Measurements from ENCODE around the gene NANOS2. TPM values are rescaled to one million over a fixed set of nuclear protein-coding genes. Genes with fewer than 3 reads are reported as not detected.
A peak's percentile ranks its signal among the peaks of the same experiment; 100 is the strongest.

NANOS2 gene
- total and polyA plus RNA-seq, 2 of the 13 experiments (the other 11 are each of a cell fraction or from before 2014, with no cell fraction given): not detected

DNA sequence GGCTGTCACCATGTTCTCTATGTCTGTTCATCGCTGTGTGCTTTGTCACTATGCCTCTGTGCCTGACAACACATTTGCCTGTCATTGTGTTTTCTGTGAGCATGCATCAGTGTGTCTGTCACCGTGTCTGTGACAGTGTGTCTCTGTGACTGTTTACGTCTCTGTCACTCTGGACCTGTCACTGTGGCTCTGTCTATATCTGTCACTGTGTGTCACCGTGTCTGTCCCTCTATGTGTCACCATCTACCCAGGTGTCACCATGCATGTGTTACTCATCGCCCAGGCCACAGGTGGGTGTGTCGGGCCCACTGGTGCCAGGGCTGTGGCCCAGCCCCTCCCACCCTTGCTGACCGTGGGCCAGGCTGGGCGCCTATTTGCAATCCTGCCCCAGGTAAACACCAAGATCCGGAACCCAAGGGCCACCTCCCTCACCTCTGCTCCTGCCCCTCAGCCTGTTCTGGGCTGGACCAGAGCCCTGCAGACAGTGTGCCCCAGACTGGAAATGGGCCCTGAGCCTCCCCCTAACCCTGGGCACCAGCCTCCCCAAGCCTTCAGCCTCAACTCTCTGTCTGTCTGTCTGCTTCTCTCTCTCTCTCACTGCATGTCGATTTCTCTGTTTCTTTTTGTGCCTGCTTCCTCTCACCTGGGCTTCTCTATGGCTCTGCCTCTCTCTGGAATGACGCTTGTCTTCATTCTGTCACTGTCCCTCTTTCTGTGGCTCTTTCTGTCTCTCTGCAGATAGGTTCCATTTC lies 36.4 kb downstream of the NANOS2 start (continued):
- TF ChIP-seq, protein P1, sequence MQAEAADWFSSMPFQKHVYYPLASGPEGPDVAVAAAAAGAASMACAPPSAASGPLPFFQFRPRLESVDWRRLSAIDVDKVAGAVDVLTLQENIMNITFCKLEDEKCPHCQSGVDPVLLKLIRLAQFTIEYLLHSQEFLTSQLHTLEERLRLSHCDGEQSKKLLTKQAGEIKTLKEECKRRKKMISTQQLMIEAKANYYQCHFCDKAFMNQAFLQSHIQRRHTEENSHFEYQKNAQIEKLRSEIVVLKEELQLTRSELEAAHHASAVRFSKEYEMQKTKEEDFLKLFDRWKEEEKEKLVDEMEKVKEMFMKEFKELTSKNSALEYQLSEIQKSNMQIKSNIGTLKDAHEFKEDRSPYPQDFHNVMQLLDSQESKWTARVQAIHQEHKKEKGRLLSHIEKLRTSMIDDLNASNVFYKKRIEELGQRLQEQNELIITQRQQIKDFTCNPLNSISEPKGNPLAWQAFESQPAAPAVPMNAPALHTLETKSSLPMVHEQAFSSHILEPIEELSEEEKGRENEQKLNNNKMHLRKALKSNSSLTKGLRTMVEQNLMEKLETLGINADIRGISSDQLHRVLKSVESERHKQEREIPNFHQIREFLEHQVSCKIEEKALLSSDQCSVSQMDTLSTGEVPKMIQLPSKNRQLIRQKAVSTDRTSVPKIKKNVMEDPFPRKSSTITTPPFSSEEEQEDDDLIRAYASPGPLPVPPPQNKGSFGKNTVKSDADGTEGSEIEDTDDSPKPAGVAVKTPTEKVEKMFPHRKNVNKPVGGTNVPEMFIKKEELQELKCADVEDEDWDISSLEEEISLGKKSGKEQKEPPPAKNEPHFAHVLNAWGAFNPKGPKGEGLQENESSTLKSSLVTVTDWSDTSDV (CRISPR knock-in tag; IDR thresholded peaks at IDR 0.05): 0 out of 2 replicates have a peak, but pooled peaks have one; percentile 55
- TF ChIP-seq PITX1 (CRISPR knock-in tag; IDR thresholded peaks at IDR 0.05) (no peak), FOXK1 (CRISPR knock-in tag; IDR thresholded peaks at IDR 0.05; ENCODE audit: borderline replicate concordance, low read depth) (peak; percentile 61; the same call in 1 of the 2 replicates), TBP (CRISPR knock-in tag; IDR thresholded peaks at IDR 0.05) (no peak), SIN3A (IDR thresholded peaks at IDR 0.05; ENCODE audit: borderline replicate concordance, low read depth, low read length) (peak; percentile 88; the same call in 1 of the 2 replicates), HMG20A (CRISPR knock-in tag; IDR thresholded peaks at IDR 0.05; ENCODE audit: borderline replicate concordance) (peak; percentile 46; the same call in 1 of the 2 replicates), MXD4 (CRISPR knock-in tag; IDR thresholded peaks at IDR 0.05) (0 out of 2 replicates have a peak, but pooled peaks have one; percentile 27), ZNF510 (CRISPR knock-in tag; IDR thresholded peaks at IDR 0.05; ENCODE audit: low read depth) (no peak), SMYD3 (CRISPR knock-in tag; IDR thresholded peaks at IDR 0.05) (no peak), KDM1A (CRISPR knock-in tag; IDR thresholded peaks at IDR 0.05) (peak; percentile 11; the same call in 1 of the 2 replicates), TBX3 (IDR thresholded peaks at IDR 0.05; ENCODE audit: borderline replicate concordance) (0 out of 2 replicates have a peak, but pooled peaks have one; percentile 22), GABPB1 (CRISPR knock-in tag; IDR thresholded peaks at IDR 0.05) (peak; percentile 58; the same call in 1 of the 2 replicates), ZNF441 (CRISPR knock-in tag; IDR thresholded peaks at IDR 0.05; ENCODE audit: borderline replicate concordance) (peak; percentile 62; the same call in 1 of the 2 replicates), NONO (IDR thresholded peaks at IDR 0.05) (no peak), NONO (CRISPR knock-in tag; conservative IDR thresholded peaks at IDR 0.05) (peak; percentile 48), ZBTB7A (CRISPR knock-in tag; IDR thresholded peaks at IDR 0.05) (peak; percentile 75)
- TF ChIP-seq, protein P2, sequence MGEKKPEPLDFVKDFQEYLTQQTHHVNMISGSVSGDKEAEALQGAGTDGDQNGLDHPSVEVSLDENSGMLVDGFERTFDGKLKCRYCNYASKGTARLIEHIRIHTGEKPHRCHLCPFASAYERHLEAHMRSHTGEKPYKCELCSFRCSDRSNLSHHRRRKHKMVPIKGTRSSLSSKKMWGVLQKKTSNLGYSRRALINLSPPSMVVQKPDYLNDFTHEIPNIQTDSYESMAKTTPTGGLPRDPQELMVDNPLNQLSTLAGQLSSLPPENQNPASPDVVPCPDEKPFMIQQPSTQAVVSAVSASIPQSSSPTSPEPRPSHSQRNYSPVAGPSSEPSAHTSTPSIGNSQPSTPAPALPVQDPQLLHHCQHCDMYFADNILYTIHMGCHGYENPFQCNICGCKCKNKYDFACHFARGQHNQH (CRISPR knock-in tag; IDR thresholded peaks at IDR 0.05): peak; percentile 80
- TF ChIP-seq, protein P3, sequence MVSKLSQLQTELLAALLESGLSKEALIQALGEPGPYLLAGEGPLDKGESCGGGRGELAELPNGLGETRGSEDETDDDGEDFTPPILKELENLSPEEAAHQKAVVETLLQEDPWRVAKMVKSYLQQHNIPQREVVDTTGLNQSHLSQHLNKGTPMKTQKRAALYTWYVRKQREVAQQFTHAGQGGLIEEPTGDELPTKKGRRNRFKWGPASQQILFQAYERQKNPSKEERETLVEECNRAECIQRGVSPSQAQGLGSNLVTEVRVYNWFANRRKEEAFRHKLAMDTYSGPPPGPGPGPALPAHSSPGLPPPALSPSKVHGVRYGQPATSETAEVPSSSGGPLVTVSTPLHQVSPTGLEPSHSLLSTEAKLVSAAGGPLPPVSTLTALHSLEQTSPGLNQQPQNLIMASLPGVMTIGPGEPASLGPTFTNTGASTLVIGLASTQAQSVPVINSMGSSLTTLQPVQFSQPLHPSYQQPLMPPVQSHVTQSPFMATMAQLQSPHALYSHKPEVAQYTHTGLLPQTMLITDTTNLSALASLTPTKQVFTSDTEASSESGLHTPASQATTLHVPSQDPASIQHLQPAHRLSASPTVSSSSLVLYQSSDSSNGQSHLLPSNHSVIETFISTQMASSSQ (IDR thresholded peaks at IDR 0.05; ENCODE audit: low read depth): no peak; the same call in 1 of the 2 replicates
- TF ChIP-seq, protein P3 (CRISPR knock-in tag; IDR thresholded peaks at IDR 0.05; ENCODE audit: borderline replicate concordance): peak; percentile 79; the same call in 1 of the 2 replicates
- TF ChIP-seq, protein P4, sequence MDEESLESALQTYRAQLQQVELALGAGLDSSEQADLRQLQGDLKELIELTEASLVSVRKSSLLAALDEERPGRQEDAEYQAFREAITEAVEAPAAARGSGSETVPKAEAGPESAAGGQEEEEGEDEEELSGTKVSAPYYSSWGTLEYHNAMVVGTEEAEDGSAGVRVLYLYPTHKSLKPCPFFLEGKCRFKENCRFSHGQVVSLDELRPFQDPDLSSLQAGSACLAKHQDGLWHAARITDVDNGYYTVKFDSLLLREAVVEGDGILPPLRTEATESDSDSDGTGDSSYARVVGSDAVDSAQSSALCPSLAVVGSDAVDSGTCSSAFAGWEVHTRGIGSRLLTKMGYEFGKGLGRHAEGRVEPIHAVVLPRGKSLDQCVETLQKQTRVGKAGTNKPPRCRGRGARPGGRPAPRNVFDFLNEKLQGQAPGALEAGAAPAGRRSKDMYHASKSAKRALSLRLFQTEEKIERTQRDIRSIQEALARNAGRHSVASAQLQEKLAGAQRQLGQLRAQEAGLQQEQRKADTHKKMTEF (CRISPR knock-in tag; IDR thresholded peaks at IDR 0.05): peak; percentile 43; the same call in 1 of the 2 replicates

Data from HepG2 (cell line).